ENCODE measurements around the gene ING2.

GRCh38 chr4:183508697-183509335, 4.0 kb downstream of the ING2 start:
- no peak for TF ChIP-seq POLR2A (IDR thresholded peaks at IDR 0.05)
- TF ChIP-seq CTCF (IDR thresholded peaks at IDR 0.05): no peak
- no peak for TF ChIP-seq POLR2AphosphoS5 (IDR thresholded peaks at IDR 0.05)
- TF ChIP-seq EP300 (IDR thresholded peaks at IDR 0.05): no peak

Data from upper lobe of left lung (tissue), 4 donors.